Activated effector memory CD4-positive, alpha-beta T cell treated with anti-CD3 and anti-CD28 coated beads, Interleukin-2, amount 50 U/mL, for 16 hours (primary cell): ENCODE results near the gene DDX41.
A peak's percentile ranks its signal among the peaks of the same experiment; 100 is the strongest.
"Not testable (repeated sequence)": the region's sequence is repeated elsewhere in the genome, so short reads cannot be mapped to it uniquely, and the experiment has no call there.

Experiments
- DNase-seq: peaks from one replicate; pipeline ENCODE4 v3.0.0-alpha.2; 2020

Gene DDX41

GRCh38 chr5:177497292-177498012 is 19.3 kb downstream of the DDX41 start, which contains the start of gene PDLIM7:
TSS of gene PDLIM7 (minus strand) at chr5:177497604. CDS start at chr5:177496512, 1,092 bp downstream.
- peak; percentile 97 for DNase-seq

- no peak for DNase-seq
These were observed 20.0 kb downstream of the DDX41 start for GRCh38 chr5:177496727-177497291.

GRCh38 chr5:177496070-177496726 is 20.6 kb downstream of the DDX41 start:
- DNase-seq: no peak

- no peak for DNase-seq
These were observed 21.3 kb downstream of the DDX41 start for GRCh38 chr5:177495243-177496060.

- no peak for DNase-seq
These were observed 22.2 kb downstream of the DDX41 start for GRCh38 chr5:177494346-177495195.

GRCh38 chr5:177493795-177494345 is 22.9 kb downstream of the DDX41 start:
- no peak for DNase-seq

GRCh38 chr5:177492841-177493240 is 23.9 kb downstream of the DDX41 start:
- no peak for DNase-seq

- DNase-seq: no peak
These were observed 24.6 kb downstream of the DDX41 start for GRCh38 chr5:177491983-177492746.

- peak; percentile 72 for DNase-seq
These were observed 25.3 kb downstream of the DDX41 start for GRCh38 chr5:177491429-177491945.

- DNase-seq: no peak
These were observed 25.8 kb downstream of the DDX41 start for GRCh38 chr5:177490992-177491391.

- no peak for DNase-seq
These were observed 26.3 kb downstream of the DDX41 start for GRCh38 chr5:177490311-177490991.

- no peak for DNase-seq
These were observed 27.5 kb downstream of the DDX41 start for GRCh38 chr5:177489119-177489716.

- no peak for DNase-seq
These were observed 28.8 kb downstream of the DDX41 start for GRCh38 chr5:177487975-177488374.

- no peak for DNase-seq
These were observed 29.6 kb downstream of the DDX41 start for GRCh38 chr5:177487144-177487543.

GRCh38 chr5:177486256-177486655 is 30.5 kb downstream of the DDX41 start:
- no peak for DNase-seq

- DNase-seq: not testable (repeated sequence)
These were observed 31.0 kb downstream of the DDX41 start for GRCh38 chr5:177485753-177486152.

- DNase-seq: no peak
These were observed 31.7 kb downstream of the DDX41 start for GRCh38 chr5:177484902-177485549.

GRCh38 chr5:177483994-177484901 is 32.5 kb downstream of the DDX41 start:
- DNase-seq: no peak
